Naive thymus-derived CD4-positive, alpha-beta T cell (primary cell): ENCODE data around the gene CPAMD8. TPM values are rescaled to one million over a fixed set of nuclear protein-coding genes. Genes with fewer than 3 reads are reported as not detected.

ENCODE experiments used
- ATAC-seq: fragments of 150-1000 bp; cut with Tn5 transposase; 2 replicates; pipeline ENCODE4 v1.10.0; 2021; ENCODE audit warnings: mild to moderate bottlenecking, moderate library complexity
- CTCF ChIA-PET: fragments of 350-600 bp; sonication (Branson Sonifier 250); formaldehyde crosslinking; loops from one replicate; lab custom pipeline; 2021; ENCODE audit warnings: antibody characterized with exemption; lab: Charles Lee
- POLR2A ChIA-PET: fragments of 350-600 bp; sonication (Branson Sonifier 250); formaldehyde crosslinking; loops from one replicate; lab custom pipeline; 2021; ENCODE audit warnings: antibody characterized with exemption, inconsistent platforms; lab: Charles Lee
- DNase-seq, 9 donors: peaks; one replicate each; pipeline versions ENCODE4 v3.0.0 to v3.0.0-alpha.2; 2020 to 2022; ENCODE audit warnings: mixed read lengths in 1 of 9
- H3K27ac ChIP-seq: one replicate; pipeline ENCODE4 v1.7.0; 2013; ENCODE audit warnings: mild to moderate bottlenecking, low read depth, low read length, moderate library complexity
- H3K27me3 ChIP-seq, 2 donors: one replicate each; pipeline ENCODE4 v1.7.0; 2013; ENCODE audit warnings: low read length in 2 of 2, mild to moderate bottlenecking in 2 of 2, moderate library complexity in 2 of 2; ENCODE audit not compliant: control insufficient read depth in 2 of 2, insufficient read depth in 2 of 2
- H3K36me3 ChIP-seq, 3 experiments: 1 replicate in 2 of 3; 2 replicates in 1 of 3; pipeline ENCODE4 v1.7.0; 2013; ENCODE audit warnings: low read length in 3 of 3, mild to moderate bottlenecking in 3 of 3, moderate library complexity in 1 of 3; ENCODE audit not compliant: insufficient read depth in 3 of 3, control insufficient read depth in 2 of 3
- H3K4me1 ChIP-seq, 2 donors: one replicate each; pipeline ENCODE4 v1.7.0; 2013; ENCODE audit warnings: low read length in 2 of 2, mild to moderate bottlenecking in 2 of 2, moderate library complexity in 1 of 2; ENCODE audit not compliant: control insufficient read depth in 2 of 2, insufficient read depth in 2 of 2
- H3K4me3 ChIP-seq: 2 replicates; pipeline ENCODE4 v1.7.0; 2013; ENCODE audit warnings: mild to moderate bottlenecking, low read length
- H3K9me3 ChIP-seq, 3 experiments: 1 replicate in 2 of 3; 2 replicates in 1 of 3; pipeline ENCODE4 v1.7.0; 2013; ENCODE audit warnings: low read length in 3 of 3; ENCODE audit not compliant: control insufficient read depth in 2 of 3
- H3K27ac Mint-ChIP-seq, 9 donors: one replicate each; pipeline ENCODE4 v1.8.0; 2020 to 2022; ENCODE audit warnings: mixed read lengths in 9 of 9, mild to moderate bottlenecking in 8 of 9, moderate library complexity in 5 of 9, inconsistent platforms in 2 of 9
- H3K27me3 Mint-ChIP-seq, 5 donors: one replicate each; pipeline ENCODE4 v1.8.0; 2021 to 2022; ENCODE audit warnings: mixed read lengths in 5 of 5, mild to moderate bottlenecking in 1 of 5
- H3K36me3 Mint-ChIP-seq, 5 donors: one replicate each; pipeline ENCODE4 v1.8.0; 2020 to 2022; ENCODE audit warnings: mixed read lengths in 5 of 5, mild to moderate bottlenecking in 3 of 5, inconsistent platforms in 1 of 5
- H3K4me1 Mint-ChIP-seq, 7 donors: one replicate each; pipeline ENCODE4 v1.8.0; 2020 to 2022; ENCODE audit warnings: mixed read lengths in 7 of 7, mild to moderate bottlenecking in 3 of 7, inconsistent platforms in 1 of 7
- H3K4me3 Mint-ChIP-seq, 10 donors: one replicate each; pipeline ENCODE4 v1.8.0; 2020 to 2022; ENCODE audit warnings: mild to moderate bottlenecking in 10 of 10, mixed read lengths in 10 of 10, moderate library complexity in 6 of 10, inconsistent platforms in 2 of 10
- H3K9me3 Mint-ChIP-seq, 11 donors: one replicate each; pipeline ENCODE4 v1.8.0; 2020 to 2022; ENCODE audit warnings: mixed read lengths in 11 of 11, mild to moderate bottlenecking in 4 of 11, inconsistent platforms in 1 of 11, moderate library complexity in 1 of 11
- intact Hi-C, 2 donors: fragments of 100-400 bp; cut with micrococcal nuclease; formaldehyde crosslinking; loops; one replicate each; pipeline ENCODE4 v1.15.1; 2023
- polyA plus RNA-seq, 2 donors: library from polyadenylated mRNA; unstranded; fragments of 300-500 nt; fragmentation: Illumina TruSeq; gene quantifications; one replicate each; pipeline ENCODE4 v1.2.3, GENCODE V29; 2021
- total RNA-seq, 6 experiments: library from RNA in 5 of 6; stranded (reverse) in 5 of 6; gene quantifications; 1 replicate in 5 of 6; 2 replicates in 1 of 6; pipeline ENCODE4 v1.2.3 and lab custom pipeline; 2021 to 2026

The CPAMD8 gene
- total and polyA plus RNA-seq, 7 experiments from 2014 or later: 0.18 to 6.6 (median 2.4) TPM

GRCh38 chr19:16901491-16902175 is 125.0 kb downstream of the CPAMD8 start:
- no peaks in the 10 kb centered on the region for H3K36me3 Mint-ChIP-seq
- no peak for DNase-seq
- CTCF ChIA-PET: no interaction called here
- H3K4me3 Mint-ChIP-seq: no peak overlapping the region
- Histone ChIP-seq H3K27me3 (no peaks in the 10 kb centered on the region), H3K4me3 (no peak overlapping the region), H3K4me1 (peaks cover 0 to 5% of the 10 kb centered on the region in 2 donors), H3K27ac (no peak overlapping the region), H3K9me3 (no peaks in the 10 kb centered on the region), H3K36me3 (no peaks in the 10 kb centered on the region)
- H3K9me3 Mint-ChIP-seq: peaks cover 0 to 3% (median 0%) of the 10 kb centered on the region in 11 donors
- POLR2A ChIA-PET: no interaction called here
- ATAC-seq: no peak
- intact Hi-C loops: loop anchor here in 1 of 2 donors (2.0 kb wide), 1 partner anchor 99 kb away; no protein-coding TSS in a partner anchor
- no peak overlapping the region for H3K27ac Mint-ChIP-seq
- peaks cover 8 to 20% (median 16%) of the 10 kb centered on the region in 7 donors for H3K4me1 Mint-ChIP-seq
- peaks cover 0 to 17% (median 0%) of the 10 kb centered on the region in 5 donors for H3K27me3 Mint-ChIP-seq

GRCh38 chr19:16899566-16900075 is 127.0 kb downstream of the CPAMD8 start:
- H3K4me1 Mint-ChIP-seq: peaks cover 8 to 24% (median 20%) of the 10 kb centered on the region in 7 donors
- Histone ChIP-seq H3K4me1 (peaks cover 0 to 5% of the 10 kb centered on the region in 2 donors), H3K4me3 (no peak overlapping the region), H3K9me3 (no peaks in the 10 kb centered on the region), H3K27ac (no peak overlapping the region), H3K36me3 (no peaks in the 10 kb centered on the region), H3K27me3 (no peaks in the 10 kb centered on the region)
- peak; percentile 26 for ATAC-seq
- peak overlapping the region in 6 of 10 donors; percentile 16 to 56 (median 34) for H3K4me3 Mint-ChIP-seq
- POLR2A ChIA-PET: no interaction called here
- CTCF ChIA-PET: no interaction called here
- peak in 1 of 9 donors; percentile 46 for DNase-seq
- H3K27me3 Mint-ChIP-seq: peaks cover 6 to 29% (median 9%) of the 10 kb centered on the region in 5 donors
- intact Hi-C loops: loop anchor here (2.0 to 5.0 kb wide), 4 partner anchors 72 to 822 kb away; partner anchors contain the start of genes SIN3B (in 1 of the 2) and TPM4 (in 1 of the 2)
- H3K9me3 Mint-ChIP-seq: peaks cover 0 to 3% (median 0%) of the 10 kb centered on the region in 11 donors
- H3K36me3 Mint-ChIP-seq: no peaks in the 10 kb centered on the region
- peak overlapping the region in 5 of 9 donors; percentile 15 to 65 (median 38) for H3K27ac Mint-ChIP-seq

GRCh38 chr19:16898361-16899015 is 128.1 kb downstream of the CPAMD8 start:
- Histone ChIP-seq H3K27me3 (no peaks in the 10 kb centered on the region), H3K4me3 (no peak overlapping the region), H3K27ac (no peak overlapping the region), H3K36me3 (no peaks in the 10 kb centered on the region), H3K4me1 (peaks cover 0 to 5% of the 10 kb centered on the region in 2 donors), H3K9me3 (no peaks in the 10 kb centered on the region)
- no peak for ATAC-seq
- Mint-ChIP-seq H3K27me3 (peaks cover 6 to 39% (median 18%) of the 10 kb centered on the region in 5 donors), H3K9me3 (peaks cover 0 to 3% (median 0%) of the 10 kb centered on the region in 11 donors), H3K4me3 (peak overlapping the region; percentile 48 to 86 (median 70)), H3K36me3 (no peaks in the 10 kb centered on the region), H3K4me1 (peaks cover 9 to 28% (median 22%) of the 10 kb centered on the region in 7 donors), H3K27ac (peak overlapping the region in 4 of 9 donors; percentile 32 to 83 (median 70))
- ChIA-PET CTCF (no interaction called here), POLR2A (no interaction called here)
- no peak for DNase-seq
- intact Hi-C loops: loop anchor here (2.0 to 5.0 kb wide), 3 partner anchors 71 to 821 kb away; partner anchors contain the start of genes SIN3B (in 1 of the 2) and TPM4 (in 1 of the 2)

GRCh38 chr19:16897856-16898161 is 128.8 kb downstream of the CPAMD8 start:
- CTCF ChIA-PET: no interaction called here
- Histone ChIP-seq H3K4me1 (peaks cover 0 to 5% of the 10 kb centered on the region in 2 donors), H3K36me3 (no peaks in the 10 kb centered on the region), H3K27me3 (no peaks in the 10 kb centered on the region), H3K4me3 (no peak overlapping the region), H3K9me3 (no peaks in the 10 kb centered on the region), H3K27ac (no peak overlapping the region)
- ATAC-seq (peak; percentile 8), DNase-seq (peak in 2 of 9 donors; percentile 16 to 24)
- peaks cover 6 to 46% (median 19%) of the 10 kb centered on the region in 5 donors for H3K27me3 Mint-ChIP-seq
- POLR2A ChIA-PET: no interaction called here
- H3K4me3 Mint-ChIP-seq: peak overlapping the region; percentile 33 to 86 (median 70)
- no peaks in the 10 kb centered on the region for H3K36me3 Mint-ChIP-seq
- peak overlapping the region in 1 of 9 donors; percentile 73 for H3K27ac Mint-ChIP-seq
- intact Hi-C loops: loop anchor here (2.0 to 5.0 kb wide), 4 partner anchors 71 to 821 kb away; partner anchors contain the start of genes SIN3B (in 1 of the 2) and TPM4 (in 1 of the 2)
- H3K4me1 Mint-ChIP-seq: peaks cover 13 to 33% (median 22%) of the 10 kb centered on the region in 7 donors
- peaks cover 0 to 3% (median 0%) of the 10 kb centered on the region in 11 donors for H3K9me3 Mint-ChIP-seq

- H3K4me3 ChIP-seq: peak overlapping the region; percentile 50
- no peaks in the 10 kb centered on the region for H3K36me3 Mint-ChIP-seq
- H3K4me1 Mint-ChIP-seq: peaks cover 13 to 36% (median 22%) of the 10 kb centered on the region in 7 donors
- ChIA-PET POLR2A (no interaction called here), CTCF (no interaction called here)
- no peaks in the 10 kb centered on the region for H3K9me3 ChIP-seq
- H3K9me3 Mint-ChIP-seq: peaks cover 0 to 3% (median 0%) of the 10 kb centered on the region in 11 donors
- H3K36me3 ChIP-seq: no peaks in the 10 kb centered on the region
- ATAC-seq: peak; percentile 80
- peaks cover 0 to 5% of the 10 kb centered on the region in 2 donors for H3K4me1 ChIP-seq
- peak overlapping the region in 9 of 10 donors; percentile 43 to 81 (median 76) for H3K4me3 Mint-ChIP-seq
- peaks cover 6 to 51% (median 19%) of the 10 kb centered on the region in 5 donors for H3K27me3 Mint-ChIP-seq
- DNase-seq: peak in 7 of 9 donors; percentile 9 to 77 (median 32)
- no peak overlapping the region for H3K27ac ChIP-seq
- intact Hi-C loops: loop anchor here (2.0 to 5.0 kb wide), 3 partner anchors 70 to 820 kb away; partner anchors contain the start of genes SIN3B (in 1 of the 2) and TPM4 (in 1 of the 2)
- H3K27me3 ChIP-seq: no peaks in the 10 kb centered on the region
- peak overlapping the region in 2 of 9 donors; percentile 47 to 77 for H3K27ac Mint-ChIP-seq
Measured at GRCh38 chr19:16897029-16897855, 129.4 kb downstream of the CPAMD8 start.
